HCT116 (cell line): Measurements from ENCODE around the gene REN. TPM values are rescaled to one million over a fixed set of nuclear protein-coding genes. Genes with fewer than 3 reads are reported as not detected.

Experiments
- ATAC-seq: fragments of 200-7000 bp; cut with Tn5 transposase; 2 replicates; pipeline ENCODE4 v1.9.1; 2020; ENCODE audit warnings: mild to moderate bottlenecking, moderate library complexity
- BruUV-seq: library from RNA; stranded (reverse); fragments of 400-500 nt; replicated peaks from 2 replicates; lab custom pipeline; 2021; lab: Mats Ljungman, UMichigan
- CTCF ChIA-PET: fragments of 300-600 bp; sonication (Branson Sonifier 250); formaldehyde crosslinking; loops from one replicate; lab custom pipeline; 2021; ENCODE audit warnings: antibody characterized with exemption; lab: Charles Lee
- POLR2A ChIA-PET: fragments of 300-600, 350-600 bp; sonication (Branson Sonifier 250); formaldehyde crosslinking; loops from one replicate; lab custom pipeline; 2021; ENCODE audit warnings: antibody characterized with exemption; lab: Charles Lee
- RAD21 ChIA-PET, 2 experiments: fragments of 300-600 bp; sonication (Branson Sonifier 250); formaldehyde crosslinking; loops; one replicate each; lab custom pipeline; 2023; ENCODE audit warnings: low total read pairs in 2 of 2; ENCODE audit not compliant: uncharacterized antibody in 2 of 2, unreplicated experiment in 2 of 2, low non-redundant PET in 1 of 2; lab: Charles Lee
- DNase-seq: peaks from one replicate; pipeline ENCODE4 v3.0.0-alpha.2; 2010; ENCODE audit warnings: low read depth, low spot score
- H2AFZ ChIP-seq: fragments of 200-600 bp; shearing (Covaris generic), sonication (generic); 2 replicates; pipeline ENCODE4 v1.6.1; 2017; ENCODE audit warnings: low read depth, mixed run types, mixed read lengths, antibody characterized with exemption, low read length; ENCODE audit not compliant: poor library complexity, severe bottlenecking
- H3K27ac ChIP-seq: 2 replicates; pipeline ENCODE4 v1.5.1; 2012; ENCODE audit warnings: low read depth, low read length
- H3K27me3 ChIP-seq: fragments of 200-600 bp; sonication (generic); 2 replicates; pipeline ENCODE4 v1.6.1; 2016; ENCODE audit warnings: mixed run types, low read length, mixed read lengths; ENCODE audit not compliant: insufficient read depth
- H3K36me3 ChIP-seq, 2 experiments: fragments of 200-500 bp in 1 of 2; fragments of 200-600 bp in 1 of 2; sonication (Bioruptor generic) in 1 of 2; sonication (generic) in 1 of 2; 2 replicates each; pipeline versions ENCODE4 v1.5.1 to v1.6.1; 2014 to 2016; ENCODE audit warnings: low read length in 2 of 2, inconsistent platforms in 1 of 2, mixed read lengths in 1 of 2, mixed run types in 1 of 2; ENCODE audit not compliant: insufficient read depth in 2 of 2, control insufficient read depth in 1 of 2
- H3K4me1 ChIP-seq, 2 experiments: fragments of 200-600 bp in 1 of 2; sonication (generic) in 1 of 2; 2 replicates each; pipeline versions ENCODE4 v1.5.1 to v1.6.1; 2012 to 2017; ENCODE audit warnings: low read length in 2 of 2, inconsistent platforms in 1 of 2, mild to moderate bottlenecking in 1 of 2, mixed read lengths in 1 of 2, mixed run types in 1 of 2, moderate library complexity in 1 of 2; ENCODE audit not compliant: insufficient read depth in 2 of 2, control insufficient read depth in 1 of 2
- H3K4me2 ChIP-seq: fragments of 200-600 bp; sonication (generic); 2 replicates; pipeline ENCODE4 v1.6.1; 2017; ENCODE audit warnings: mixed run types, low read length, mixed read lengths
- H3K4me3 ChIP-seq, 2 experiments: fragments of 200-600 bp in 1 of 2; sonication (generic) in 1 of 2; replicated peaks in 1 of 2; 2 replicates each; pipeline ENCODE4 v1.5.1; 2011 to 2016; ENCODE audit warnings: low read length in 2 of 2, control low read depth in 1 of 2, low read depth in 1 of 2, mild to moderate bottlenecking in 1 of 2, mixed read lengths in 1 of 2, mixed run types in 1 of 2
- H3K79me2 ChIP-seq: fragments of 200-600 bp; sonication (generic); 2 replicates; pipeline ENCODE4 v1.6.1; 2017; ENCODE audit warnings: mild to moderate bottlenecking, mixed run types, low read length, moderate library complexity, mixed read lengths; ENCODE audit not compliant: insufficient read depth
- H3K9ac ChIP-seq: fragments of 200-600 bp; sonication (generic); 2 replicates; pipeline ENCODE4 v1.6.1; 2016; ENCODE audit warnings: low read length, mixed read lengths
- H3K9me2 ChIP-seq: fragments of 200-600 bp; sonication (generic), shearing (Covaris generic); 2 replicates; pipeline ENCODE4 v1.6.1; 2017; ENCODE audit warnings: mixed run types, mild to moderate bottlenecking, moderate library complexity; ENCODE audit not compliant: insufficient read depth
- H3K9me3 ChIP-seq, 2 experiments: fragments of 200-500 bp in 1 of 2; fragments of 200-600 bp in 1 of 2; sonication (Bioruptor generic) in 1 of 2; sonication (generic) in 1 of 2; 2 replicates each; pipeline ENCODE4 v1.6.1; 2014 to 2017; ENCODE audit warnings: low read length in 2 of 2, mixed read lengths in 2 of 2, inconsistent platforms in 1 of 2, low read depth in 1 of 2, mild to moderate bottlenecking in 1 of 2, mixed run types in 1 of 2, moderate library complexity in 1 of 2; ENCODE audit not compliant: control insufficient read depth in 1 of 2, insufficient read depth in 1 of 2
- H4K20me1 ChIP-seq: fragments of 200-600 bp; sonication (generic), shearing (Covaris generic); 2 replicates; pipeline ENCODE4 v1.6.1; 2017; ENCODE audit warnings: mixed run types, mild to moderate bottlenecking, moderate library complexity; ENCODE audit not compliant: insufficient read depth
- CBX3 ChIP-seq: IDR thresholded peaks from 2 replicates; pipeline ENCODE4 v1.6.1; 2012; ENCODE audit warnings: low read depth
- CEBPB ChIP-seq: IDR thresholded peaks from 2 replicates; pipeline ENCODE4 v1.6.1; 2012; ENCODE audit warnings: low read depth
- EGR1 ChIP-seq: IDR thresholded peaks from 2 replicates; pipeline ENCODE4 v1.6.1; 2012; ENCODE audit warnings: low read depth
- ELF1 ChIP-seq: IDR thresholded peaks from 2 replicates; pipeline ENCODE4 v1.6.1; 2012; ENCODE audit warnings: low read depth, borderline replicate concordance
- EZH2 ChIP-seq: fragments of 200-600 bp; sonication (generic); IDR thresholded peaks from 2 replicates; pipeline ENCODE4 v1.6.1; 2017; ENCODE audit warnings: antibody characterized with exemption, mixed run types
- JUND ChIP-seq: IDR thresholded peaks from 2 replicates; pipeline ENCODE4 v1.6.1; 2012
- POLR2A ChIP-seq: IDR thresholded peaks from 2 replicates; pipeline ENCODE4 v1.7.0; 2011; ENCODE audit warnings: borderline replicate concordance; ENCODE audit not compliant: insufficient read depth, insufficient read length; ENCODE audit errors: extremely low read depth
- RAD21 ChIP-seq: IDR thresholded peaks from 2 replicates; pipeline ENCODE4 v1.6.1; 2012; ENCODE audit warnings: low read depth, mild to moderate bottlenecking
- SIN3A ChIP-seq: IDR thresholded peaks from 2 replicates; pipeline ENCODE4 v1.6.1; 2012; ENCODE audit warnings: low read depth
- TCF7L2 ChIP-seq: IDR thresholded peaks from 2 replicates; pipeline ENCODE4 v1.7.0; 2011; ENCODE audit warnings: borderline replicate concordance, inconsistent platforms; ENCODE audit not compliant: insufficient read depth, insufficient read length; ENCODE audit errors: extremely low read depth
- YY1 ChIP-seq: IDR thresholded peaks from 2 replicates; pipeline ENCODE4 v1.6.1; 2011; ENCODE audit warnings: low read length, low read depth, moderate library complexity, mild to moderate bottlenecking; ENCODE audit not compliant: insufficient replicate concordance; ENCODE audit errors: extremely low read depth
- ZFX ChIP-seq: fragments of 450-650 bp; IDR thresholded peaks from 2 replicates; pipeline ENCODE4 v1.6.1; 2017
- ZNF274 ChIP-seq: fragments of 200-500 bp; sonication (Bioruptor generic); IDR thresholded peaks from 2 replicates; pipeline ENCODE4 v1.6.1; 2014; ENCODE audit warnings: mild to moderate bottlenecking, low read depth, low read length, inconsistent platforms
- intact Hi-C: fragments of 100-400 bp; cut with micrococcal nuclease; formaldehyde crosslinking; loops from 2 replicates; pipeline ENCODE4 v1.10.0; 2022
- total RNA-seq: library from RNA; stranded (reverse); gene quantifications from one replicate; pipeline ENCODE4 v1.2.1, GENCODE V29; 2021; ENCODE audit not compliant: unreplicated experiment
- TF ChIP-seq, protein P1 (sequence below): IDR thresholded peaks from 2 replicates; pipeline ENCODE4 v1.6.1; 2011; ENCODE audit warnings: mild to moderate bottlenecking, low read length, moderate library complexity; ENCODE audit not compliant: insufficient replicate concordance; ENCODE audit errors: extremely low read depth
- TF ChIP-seq, protein P2 (sequence below): IDR thresholded peaks from 2 replicates; pipeline ENCODE4 v1.6.1; 2012
- TF ChIP-seq, protein P3 (sequence below): IDR thresholded peaks from 2 replicates; pipeline ENCODE4 v1.6.1; 2012; ENCODE audit warnings: low read depth

Gene REN
- total RNA-seq, 1 experiment from 2014 or later = 0.47 TPM

DNA sequence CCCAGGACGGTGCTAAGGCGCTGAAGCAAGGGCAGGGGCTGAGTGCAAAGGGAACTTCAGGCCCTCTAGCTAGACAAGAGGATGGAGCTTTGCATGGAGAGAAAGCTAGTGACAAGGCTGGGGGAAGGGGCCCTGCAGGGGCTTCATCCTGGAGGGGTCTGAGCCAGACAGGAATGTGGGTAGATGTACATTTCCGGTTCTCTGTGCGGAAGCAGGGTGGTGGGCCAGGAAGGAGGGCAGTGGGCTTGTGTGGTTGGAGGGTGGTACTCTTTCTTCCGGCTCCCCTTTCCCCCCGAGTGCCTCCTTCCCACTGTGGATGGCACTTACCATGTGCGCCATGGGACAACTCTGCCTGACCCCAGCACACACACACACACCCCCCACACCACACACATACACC is 28.6 kb upstream of the REN start:
- H3K36me3 ChIP-seq = no peaks in the 10 kb centered on the region
- intact Hi-C loops = no loop called here
- BruUV-seq = no TSS peak
- H3K4me1 ChIP-seq = peaks cover 13 to 43% of the 10 kb centered on the region in 2 experiments
- no peaks in the 10 kb centered on the region for H3K9me2 ChIP-seq
- H3K79me2 ChIP-seq = no peaks in the 10 kb centered on the region
- DNase-seq (no peak), ATAC-seq (no peak)
- no peak overlapping the region for H2AFZ ChIP-seq
- TF ChIP-seq, protein P1, sequence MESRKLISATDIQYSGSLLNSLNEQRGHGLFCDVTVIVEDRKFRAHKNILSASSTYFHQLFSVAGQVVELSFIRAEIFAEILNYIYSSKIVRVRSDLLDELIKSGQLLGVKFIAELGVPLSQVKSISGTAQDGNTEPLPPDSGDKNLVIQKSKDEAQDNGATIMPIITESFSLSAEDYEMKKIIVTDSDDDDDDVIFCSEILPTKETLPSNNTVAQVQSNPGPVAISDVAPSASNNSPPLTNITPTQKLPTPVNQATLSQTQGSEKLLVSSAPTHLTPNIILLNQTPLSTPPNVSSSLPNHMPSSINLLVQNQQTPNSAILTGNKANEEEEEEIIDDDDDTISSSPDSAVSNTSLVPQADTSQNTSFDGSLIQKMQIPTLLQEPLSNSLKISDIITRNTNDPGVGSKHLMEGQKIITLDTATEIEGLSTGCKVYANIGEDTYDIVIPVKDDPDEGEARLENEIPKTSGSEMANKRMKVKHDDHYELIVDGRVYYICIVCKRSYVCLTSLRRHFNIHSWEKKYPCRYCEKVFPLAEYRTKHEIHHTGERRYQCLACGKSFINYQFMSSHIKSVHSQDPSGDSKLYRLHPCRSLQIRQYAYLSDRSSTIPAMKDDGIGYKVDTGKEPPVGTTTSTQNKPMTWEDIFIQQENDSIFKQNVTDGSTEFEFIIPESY = no peak
- no peak for TF ChIP-seq ZFX
- no peak for TF ChIP-seq TCF7L2
- H4K20me1 ChIP-seq = no peaks in the 10 kb centered on the region
- ChIA-PET POLR2A (no interaction called here), CTCF (interaction anchor here (1.1 to 1.2 kb wide), 2 partner anchors 12 to 32 kb away, joined by 4 read pairs; no protein-coding TSS in a partner anchor), RAD21 (no interaction called here)
- H3K27ac ChIP-seq = no peak overlapping the region
- H3K27me3 ChIP-seq = no peaks in the 10 kb centered on the region
- H3K4me2 ChIP-seq = no peak overlapping the region
- H3K4me3 ChIP-seq = no peak overlapping the region
- no peaks in the 10 kb centered on the region for H3K9me3 ChIP-seq
- H3K9ac ChIP-seq = no peak overlapping the region

DNA sequence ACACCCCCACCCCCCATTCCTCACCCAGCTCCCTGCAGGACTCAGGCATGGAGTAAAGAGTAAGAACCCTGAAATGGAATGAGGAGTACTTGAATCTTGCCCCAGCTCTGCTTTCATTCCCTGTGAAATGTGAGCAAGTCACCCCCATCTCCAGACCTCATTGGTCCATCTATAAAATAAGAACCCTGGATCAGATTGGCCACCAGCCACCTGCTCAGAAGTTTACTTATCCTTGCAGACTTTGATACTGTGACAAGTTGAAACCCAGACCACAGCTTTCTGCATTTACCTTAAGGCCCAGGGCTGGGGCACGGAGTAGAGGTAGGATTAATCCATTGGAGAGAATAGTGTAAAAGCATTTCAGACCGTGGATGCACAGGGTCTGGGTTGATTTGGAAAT is 27.9 kb upstream of the REN start:
- Histone ChIP-seq H3K4me1 (peaks cover 9 to 36% of the 10 kb centered on the region in 2 experiments), H3K79me2 (no peaks in the 10 kb centered on the region), H3K4me2 (no peak overlapping the region), H3K36me3 (no peaks in the 10 kb centered on the region), H4K20me1 (no peaks in the 10 kb centered on the region), H3K9me2 (no peaks in the 10 kb centered on the region), H2AFZ (no peak overlapping the region), H3K4me3 (no peak overlapping the region), H3K9ac (no peak overlapping the region), H3K9me3 (no peaks in the 10 kb centered on the region), H3K27ac (no peak overlapping the region), H3K27me3 (no peaks in the 10 kb centered on the region)
- ChIA-PET CTCF (interaction anchor here (1.1 to 1.2 kb wide), 2 partner anchors 13 to 31 kb away, joined by 4 read pairs; no protein-coding TSS in a partner anchor), RAD21 (no interaction called here), POLR2A (no interaction called here)
- intact Hi-C loops = no loop called here
- DNase-seq (no peak), ATAC-seq (no peak)
- no TSS peak for BruUV-seq
- TF ChIP-seq EGR1 = no peak
- no peak for TF ChIP-seq SIN3A
- no peak for TF ChIP-seq JUND
- TF ChIP-seq TCF7L2 = no peak
- TF ChIP-seq CBX3 = no peak
- TF ChIP-seq, protein P2, sequence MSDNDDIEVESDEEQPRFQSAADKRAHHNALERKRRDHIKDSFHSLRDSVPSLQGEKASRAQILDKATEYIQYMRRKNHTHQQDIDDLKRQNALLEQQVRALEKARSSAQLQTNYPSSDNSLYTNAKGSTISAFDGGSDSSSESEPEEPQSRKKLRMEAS = no peak
- no peak for TF ChIP-seq ZFX
- TF ChIP-seq EZH2 = no peak
- TF ChIP-seq YY1 = no peak
- TF ChIP-seq POLR2A = no peak
- no peak for TF ChIP-seq ZNF274
- no peak for TF ChIP-seq ELF1
- no peak for TF ChIP-seq RAD21
- no peak for TF ChIP-seq CEBPB
- TF ChIP-seq, protein P3, sequence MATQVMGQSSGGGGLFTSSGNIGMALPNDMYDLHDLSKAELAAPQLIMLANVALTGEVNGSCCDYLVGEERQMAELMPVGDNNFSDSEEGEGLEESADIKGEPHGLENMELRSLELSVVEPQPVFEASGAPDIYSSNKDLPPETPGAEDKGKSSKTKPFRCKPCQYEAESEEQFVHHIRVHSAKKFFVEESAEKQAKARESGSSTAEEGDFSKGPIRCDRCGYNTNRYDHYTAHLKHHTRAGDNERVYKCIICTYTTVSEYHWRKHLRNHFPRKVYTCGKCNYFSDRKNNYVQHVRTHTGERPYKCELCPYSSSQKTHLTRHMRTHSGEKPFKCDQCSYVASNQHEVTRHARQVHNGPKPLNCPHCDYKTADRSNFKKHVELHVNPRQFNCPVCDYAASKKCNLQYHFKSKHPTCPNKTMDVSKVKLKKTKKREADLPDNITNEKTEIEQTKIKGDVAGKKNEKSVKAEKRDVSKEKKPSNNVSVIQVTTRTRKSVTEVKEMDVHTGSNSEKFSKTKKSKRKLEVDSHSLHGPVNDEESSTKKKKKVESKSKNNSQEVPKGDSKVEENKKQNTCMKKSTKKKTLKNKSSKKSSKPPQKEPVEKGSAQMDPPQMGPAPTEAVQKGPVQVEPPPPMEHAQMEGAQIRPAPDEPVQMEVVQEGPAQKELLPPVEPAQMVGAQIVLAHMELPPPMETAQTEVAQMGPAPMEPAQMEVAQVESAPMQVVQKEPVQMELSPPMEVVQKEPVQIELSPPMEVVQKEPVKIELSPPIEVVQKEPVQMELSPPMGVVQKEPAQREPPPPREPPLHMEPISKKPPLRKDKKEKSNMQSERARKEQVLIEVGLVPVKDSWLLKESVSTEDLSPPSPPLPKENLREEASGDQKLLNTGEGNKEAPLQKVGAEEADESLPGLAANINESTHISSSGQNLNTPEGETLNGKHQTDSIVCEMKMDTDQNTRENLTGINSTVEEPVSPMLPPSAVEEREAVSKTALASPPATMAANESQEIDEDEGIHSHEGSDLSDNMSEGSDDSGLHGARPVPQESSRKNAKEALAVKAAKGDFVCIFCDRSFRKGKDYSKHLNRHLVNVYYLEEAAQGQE = no peak
